ENCODE measurements around the gene PCNX4. TPM values are rescaled to one million over a fixed set of nuclear protein-coding genes. Genes with fewer than 3 reads are reported as not detected.

The PCNX4 gene
- total and polyA plus RNA-seq, 2 experiments from 2014 or later: 22.9 to 77.5 TPM

DNA sequence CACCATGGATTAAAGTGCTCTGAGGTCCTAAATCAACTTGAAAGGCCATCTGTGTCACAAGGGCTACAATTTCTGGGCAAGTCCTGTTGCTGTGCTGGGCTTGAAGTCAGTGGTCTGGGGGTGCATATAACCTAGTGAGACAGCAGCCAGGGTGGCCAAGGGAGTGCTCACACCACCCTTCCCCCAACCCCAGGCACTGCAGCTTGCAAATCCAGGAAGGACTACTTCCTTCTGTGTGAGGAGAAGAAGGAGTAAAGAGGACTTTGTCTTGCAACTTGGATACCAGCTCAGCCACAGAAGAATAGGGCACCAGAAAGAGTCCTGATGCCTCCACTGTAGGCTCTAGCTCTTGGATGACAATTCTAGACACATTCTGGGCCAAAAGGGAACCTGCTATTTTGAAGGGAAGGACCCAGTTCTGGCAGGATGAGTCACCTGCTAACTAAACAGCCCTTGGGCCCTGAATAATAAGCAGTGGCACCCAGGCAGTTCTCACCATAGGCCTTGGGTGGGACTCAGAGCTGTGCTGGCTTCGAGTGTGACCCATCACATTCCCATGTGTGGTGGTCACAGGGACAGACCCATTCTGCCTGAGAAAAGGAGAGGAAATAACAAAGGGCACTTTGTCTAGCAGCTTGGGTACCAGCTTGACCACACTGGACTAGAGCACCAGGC is 106.0 kb downstream of the PCNX4 start (continued):
- TF ChIP-seq, protein P1, sequence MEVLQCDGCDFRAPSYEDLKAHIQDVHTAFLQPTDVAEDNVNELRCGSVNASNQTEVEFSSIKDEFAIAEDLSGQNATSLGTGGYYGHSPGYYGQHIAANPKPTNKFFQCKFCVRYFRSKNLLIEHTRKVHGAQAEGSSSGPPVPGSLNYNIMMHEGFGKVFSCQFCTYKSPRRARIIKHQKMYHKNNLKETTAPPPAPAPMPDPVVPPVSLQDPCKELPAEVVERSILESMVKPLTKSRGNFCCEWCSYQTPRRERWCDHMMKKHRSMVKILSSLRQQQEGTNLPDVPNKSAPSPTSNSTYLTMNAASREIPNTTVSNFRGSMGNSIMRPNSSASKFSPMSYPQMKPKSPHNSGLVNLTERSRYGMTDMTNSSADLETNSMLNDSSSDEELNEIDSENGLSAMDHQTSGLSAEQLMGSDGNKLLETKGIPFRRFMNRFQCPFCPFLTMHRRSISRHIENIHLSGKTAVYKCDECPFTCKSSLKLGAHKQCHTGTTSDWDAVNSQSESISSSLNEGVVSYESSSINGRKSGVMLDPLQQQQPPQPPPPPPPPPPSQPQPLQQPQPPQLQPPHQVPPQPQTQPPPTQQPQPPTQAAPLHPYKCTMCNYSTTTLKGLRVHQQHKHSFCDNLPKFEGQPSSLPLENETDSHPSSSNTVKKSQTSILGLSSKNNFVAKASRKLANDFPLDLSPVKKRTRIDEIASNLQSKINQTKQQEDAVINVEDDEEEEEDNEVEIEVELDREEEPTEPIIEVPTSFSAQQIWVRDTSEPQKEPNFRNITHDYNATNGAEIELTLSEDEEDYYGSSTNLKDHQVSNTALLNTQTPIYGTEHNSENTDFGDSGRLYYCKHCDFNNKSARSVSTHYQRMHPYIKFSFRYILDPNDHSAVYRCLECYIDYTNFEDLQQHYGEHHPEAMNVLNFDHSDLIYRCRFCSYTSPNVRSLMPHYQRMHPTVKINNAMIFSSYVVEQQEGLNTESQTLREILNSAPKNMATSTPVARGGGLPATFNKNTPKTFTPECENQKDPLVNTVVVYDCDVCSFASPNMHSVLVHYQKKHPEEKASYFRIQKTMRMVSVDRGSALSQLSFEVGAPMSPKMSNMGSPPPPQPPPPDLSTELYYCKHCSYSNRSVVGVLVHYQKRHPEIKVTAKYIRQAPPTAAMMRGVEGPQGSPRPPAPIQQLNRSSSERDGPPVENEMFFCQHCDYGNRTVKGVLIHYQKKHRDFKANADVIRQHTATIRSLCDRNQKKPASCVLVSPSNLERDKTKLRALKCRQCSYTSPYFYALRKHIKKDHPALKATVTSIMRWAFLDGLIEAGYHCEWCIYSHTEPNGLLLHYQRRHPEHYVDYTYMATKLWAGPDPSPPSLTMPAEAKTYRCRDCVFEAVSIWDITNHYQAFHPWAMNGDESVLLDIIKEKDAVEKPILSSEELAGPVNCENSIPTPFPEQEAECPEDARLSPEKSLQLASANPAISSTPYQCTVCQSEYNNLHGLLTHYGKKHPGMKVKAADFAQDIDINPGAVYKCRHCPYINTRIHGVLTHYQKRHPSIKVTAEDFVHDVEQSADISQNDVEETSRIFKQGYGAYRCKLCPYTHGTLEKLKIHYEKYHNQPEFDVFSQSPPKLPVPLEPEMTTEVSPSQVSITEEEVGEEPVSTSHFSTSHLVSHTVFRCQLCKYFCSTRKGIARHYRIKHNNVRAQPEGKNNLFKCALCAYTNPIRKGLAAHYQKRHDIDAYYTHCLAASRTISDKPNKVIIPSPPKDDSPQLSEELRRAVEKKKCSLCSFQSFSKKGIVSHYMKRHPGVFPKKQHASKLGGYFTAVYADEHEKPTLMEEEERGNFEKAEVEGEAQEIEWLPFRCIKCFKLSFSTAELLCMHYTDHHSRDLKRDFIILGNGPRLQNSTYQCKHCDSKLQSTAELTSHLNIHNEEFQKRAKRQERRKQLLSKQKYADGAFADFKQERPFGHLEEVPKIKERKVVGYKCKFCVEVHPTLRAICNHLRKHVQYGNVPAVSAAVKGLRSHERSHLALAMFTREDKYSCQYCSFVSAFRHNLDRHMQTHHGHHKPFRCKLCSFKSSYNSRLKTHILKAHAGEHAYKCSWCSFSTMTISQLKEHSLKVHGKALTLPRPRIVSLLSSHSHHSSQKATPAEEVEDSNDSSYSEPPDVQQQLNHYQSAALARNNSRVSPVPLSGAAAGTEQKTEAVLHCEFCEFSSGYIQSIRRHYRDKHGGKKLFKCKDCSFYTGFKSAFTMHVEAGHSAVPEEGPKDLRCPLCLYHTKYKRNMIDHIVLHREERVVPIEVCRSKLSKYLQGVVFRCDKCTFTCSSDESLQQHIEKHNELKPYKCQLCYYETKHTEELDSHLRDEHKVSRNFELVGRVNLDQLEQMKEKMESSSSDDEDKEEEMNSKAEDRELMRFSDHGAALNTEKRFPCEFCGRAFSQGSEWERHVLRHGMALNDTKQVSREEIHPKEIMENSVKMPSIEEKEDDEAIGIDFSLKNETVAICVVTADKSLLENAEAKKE (CRISPR knock-in tag; IDR thresholded peaks at IDR 0.05): no peak
- no peak for TF ChIP-seq EZH2 (IDR thresholded peaks at IDR 0.05; ENCODE audit: low read depth, unreplicated experiment)

DNA sequence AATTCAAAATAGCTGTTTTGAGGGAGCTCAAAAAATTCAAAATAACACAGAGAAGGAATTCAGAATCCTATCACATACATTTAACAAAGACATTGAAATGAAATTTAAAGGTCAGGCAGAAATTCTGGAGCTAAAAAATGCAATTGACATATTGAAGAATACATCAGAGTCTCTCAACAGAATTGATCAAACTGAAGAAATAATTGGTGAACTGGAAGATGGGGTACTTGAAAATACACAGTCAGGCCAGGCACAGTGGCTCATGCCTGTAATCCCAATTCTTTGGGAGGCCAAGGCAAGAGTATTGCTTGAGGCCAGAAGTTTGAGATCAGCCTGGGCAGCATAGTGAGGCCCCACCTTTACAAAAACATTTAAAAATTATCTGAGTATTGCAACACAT is 107.6 kb downstream of the PCNX4 start:
- no peak for TF ChIP-seq JUNB (IDR thresholded peaks at IDR 0.05; ENCODE audit: unreplicated experiment)
- TF ChIP-seq STAT1 (IDR thresholded peaks at IDR 0.05; ENCODE audit: unreplicated experiment): no peak
- TF ChIP-seq, protein P2, sequence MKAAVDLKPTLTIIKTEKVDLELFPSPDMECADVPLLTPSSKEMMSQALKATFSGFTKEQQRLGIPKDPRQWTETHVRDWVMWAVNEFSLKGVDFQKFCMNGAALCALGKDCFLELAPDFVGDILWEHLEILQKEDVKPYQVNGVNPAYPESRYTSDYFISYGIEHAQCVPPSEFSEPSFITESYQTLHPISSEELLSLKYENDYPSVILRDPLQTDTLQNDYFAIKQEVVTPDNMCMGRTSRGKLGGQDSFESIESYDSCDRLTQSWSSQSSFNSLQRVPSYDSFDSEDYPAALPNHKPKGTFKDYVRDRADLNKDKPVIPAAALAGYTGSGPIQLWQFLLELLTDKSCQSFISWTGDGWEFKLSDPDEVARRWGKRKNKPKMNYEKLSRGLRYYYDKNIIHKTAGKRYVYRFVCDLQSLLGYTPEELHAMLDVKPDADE (IDR thresholded peaks at IDR 0.05): no peak
- no peak for TF ChIP-seq ZNF331 (CRISPR knock-in tag; IDR thresholded peaks at IDR 0.05; ENCODE audit: low read depth)
- TF ChIP-seq, protein P3, sequence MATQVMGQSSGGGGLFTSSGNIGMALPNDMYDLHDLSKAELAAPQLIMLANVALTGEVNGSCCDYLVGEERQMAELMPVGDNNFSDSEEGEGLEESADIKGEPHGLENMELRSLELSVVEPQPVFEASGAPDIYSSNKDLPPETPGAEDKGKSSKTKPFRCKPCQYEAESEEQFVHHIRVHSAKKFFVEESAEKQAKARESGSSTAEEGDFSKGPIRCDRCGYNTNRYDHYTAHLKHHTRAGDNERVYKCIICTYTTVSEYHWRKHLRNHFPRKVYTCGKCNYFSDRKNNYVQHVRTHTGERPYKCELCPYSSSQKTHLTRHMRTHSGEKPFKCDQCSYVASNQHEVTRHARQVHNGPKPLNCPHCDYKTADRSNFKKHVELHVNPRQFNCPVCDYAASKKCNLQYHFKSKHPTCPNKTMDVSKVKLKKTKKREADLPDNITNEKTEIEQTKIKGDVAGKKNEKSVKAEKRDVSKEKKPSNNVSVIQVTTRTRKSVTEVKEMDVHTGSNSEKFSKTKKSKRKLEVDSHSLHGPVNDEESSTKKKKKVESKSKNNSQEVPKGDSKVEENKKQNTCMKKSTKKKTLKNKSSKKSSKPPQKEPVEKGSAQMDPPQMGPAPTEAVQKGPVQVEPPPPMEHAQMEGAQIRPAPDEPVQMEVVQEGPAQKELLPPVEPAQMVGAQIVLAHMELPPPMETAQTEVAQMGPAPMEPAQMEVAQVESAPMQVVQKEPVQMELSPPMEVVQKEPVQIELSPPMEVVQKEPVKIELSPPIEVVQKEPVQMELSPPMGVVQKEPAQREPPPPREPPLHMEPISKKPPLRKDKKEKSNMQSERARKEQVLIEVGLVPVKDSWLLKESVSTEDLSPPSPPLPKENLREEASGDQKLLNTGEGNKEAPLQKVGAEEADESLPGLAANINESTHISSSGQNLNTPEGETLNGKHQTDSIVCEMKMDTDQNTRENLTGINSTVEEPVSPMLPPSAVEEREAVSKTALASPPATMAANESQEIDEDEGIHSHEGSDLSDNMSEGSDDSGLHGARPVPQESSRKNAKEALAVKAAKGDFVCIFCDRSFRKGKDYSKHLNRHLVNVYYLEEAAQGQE (IDR thresholded peaks at IDR 0.05; ENCODE audit: unreplicated experiment): no peak
- TF ChIP-seq POLR2AphosphoS5 (IDR thresholded peaks at IDR 0.05; ENCODE audit: low read depth): no peak
- no peak for TF ChIP-seq EZH2phosphoT487 (IDR thresholded peaks at IDR 0.05; ENCODE audit: unreplicated experiment)
- no peak for TF ChIP-seq EZH2 (IDR thresholded peaks at IDR 0.05; ENCODE audit: low read depth, unreplicated experiment)
- ATAC-seq (no peak), DNase-seq (ENCODE audit: low spot score) (no peak)
- H3K4me1 ChIP-seq (ENCODE audit: insufficient read depth): peaks cover 30% of the 10 kb centered on the region
- Mint-ChIP-seq H3K4me1 (peaks cover 26% of the 10 kb centered on the region), H3K36me3 (ENCODE audit: low read depth) (no peaks in the 10 kb centered on the region; the same call in 2 of the 3 replicates), H3K9me3 (peaks cover 10% of the 10 kb centered on the region), H3K27me3 (ENCODE audit: insufficient read depth, low read depth, poor library complexity) (no peaks in the 10 kb centered on the region), H3K27ac (no peak overlapping the region), H3K4me3 (no peak overlapping the region)
- H3K79me2 ChIP-seq (replicated peaks; ENCODE audit: insufficient read depth): no peaks in the 10 kb centered on the region
- H4K20me1 ChIP-seq (replicated peaks; ENCODE audit: insufficient read depth): no peaks in the 10 kb centered on the region
- H3F3A ChIP-seq (replicated peaks; ENCODE audit: low read depth): no peaks in the 10 kb centered on the region
- H3K36me3 ChIP-seq (ENCODE audit: insufficient read depth): no peaks in the 10 kb centered on the region; the same call in 1 of the 2 replicates
- no peaks in the 10 kb centered on the region for H3K27me3 ChIP-seq (ENCODE audit: insufficient read depth)
- H3K9me2 ChIP-seq (ENCODE audit: insufficient read depth): peaks cover 6% of the 10 kb centered on the region
- no peak overlapping the region for H3K4me3 ChIP-seq
- no peak overlapping the region for H2AFZ ChIP-seq
- H3K4me2 ChIP-seq: no peak overlapping the region
- no peak overlapping the region for H3K27ac ChIP-seq (ENCODE audit: low read depth)
